Liver (tissue), 9 donors: ENCODE measurements around the gene PARP12. TPM values are rescaled to one million over a fixed set of nuclear protein-coding genes. Genes with fewer than 3 reads are reported as not detected.

Source experiments
- DNase-seq: peaks from one replicate; pipeline ENCODE4 v3.0.0-alpha.2; 2017; ENCODE audit warnings: low spot score
- H3K27ac ChIP-seq, 2 donors: one replicate each; pipeline ENCODE4 v1.7.0; 2013; ENCODE audit warnings: inconsistent platforms in 2 of 2, low read length in 2 of 2, control low read depth in 1 of 2, low read depth in 1 of 2, mild to moderate bottlenecking in 1 of 2
- H3K27me3 ChIP-seq, 4 donors: one replicate each; pipeline versions ENCODE4 v1.6.1 to v1.7.0; 2013; ENCODE audit warnings: low read length in 3 of 4, inconsistent platforms in 1 of 4, mild to moderate bottlenecking in 1 of 4, moderate library complexity in 1 of 4; ENCODE audit not compliant: control insufficient read depth in 4 of 4, insufficient read depth in 4 of 4
- H3K36me3 ChIP-seq, 4 donors: one replicate each; pipeline versions ENCODE4 v1.6.1 to v1.7.0; 2013; ENCODE audit warnings: low read length in 3 of 4, mild to moderate bottlenecking in 3 of 4, low read depth in 1 of 4, moderate library complexity in 1 of 4; ENCODE audit not compliant: control insufficient read depth in 4 of 4, insufficient read depth in 3 of 4
- H3K4me1 ChIP-seq, 4 donors: one replicate each; pipeline versions ENCODE4 v1.6.1 to v1.7.0; 2013; ENCODE audit warnings: low read length in 3 of 4, mild to moderate bottlenecking in 3 of 4, moderate library complexity in 1 of 4; ENCODE audit not compliant: control insufficient read depth in 4 of 4, insufficient read depth in 4 of 4
- H3K4me3 ChIP-seq, 3 donors: one replicate each; pipeline versions ENCODE4 v1.6.1 to v1.7.0; 2013; ENCODE audit warnings: low read length in 3 of 3, control low read depth in 1 of 3, low read depth in 1 of 3, mild to moderate bottlenecking in 1 of 3
- H3K9ac ChIP-seq, 2 donors: one replicate each; pipeline ENCODE4 v1.7.0; 2013; ENCODE audit warnings: low read length in 2 of 2, mild to moderate bottlenecking in 2 of 2, moderate library complexity in 2 of 2, control low read depth in 1 of 2, low read depth in 1 of 2
- H3K9me3 ChIP-seq, 4 donors: one replicate each; pipeline versions ENCODE4 v1.6.1 to v1.7.0; 2013; ENCODE audit warnings: low read length in 3 of 4; ENCODE audit not compliant: control insufficient read depth in 4 of 4
- EGR1 ChIP-seq, 2 donors: IDR thresholded peaks; 2 replicates each; pipeline ENCODE4 v1.6.1; 2016 to 2018; ENCODE audit warnings: antibody characterized with exemption in 2 of 2, low read depth in 2 of 2
- FOXA1 ChIP-seq: IDR thresholded peaks from 2 replicates; pipeline ENCODE4 v1.6.1; 2016; ENCODE audit warnings: antibody characterized with exemption
- FOXA2 ChIP-seq: IDR thresholded peaks from 2 replicates; pipeline ENCODE4 v1.6.1; 2016; ENCODE audit warnings: antibody characterized with exemption
- GABPA ChIP-seq, 2 donors: IDR thresholded peaks in 1 of 2; conservative IDR thresholded peaks in 1 of 2; 2 replicates each; pipeline ENCODE4 v1.6.1; 2016; ENCODE audit warnings: antibody characterized with exemption in 2 of 2, mild to moderate bottlenecking in 1 of 2, moderate library complexity in 1 of 2
- HNF4A ChIP-seq, 2 donors: conservative IDR thresholded peaks; 2 replicates each; pipeline ENCODE4 v1.6.1; 2016; ENCODE audit warnings: antibody characterized with exemption in 2 of 2, mild to moderate bottlenecking in 2 of 2
- HNF4G ChIP-seq: IDR thresholded peaks from 2 replicates; pipeline ENCODE4 v1.6.1; 2016; ENCODE audit warnings: antibody characterized with exemption
- JUND ChIP-seq, 2 donors: IDR thresholded peaks; 2 replicates each; pipeline ENCODE4 v1.6.1; 2016; ENCODE audit warnings: antibody characterized with exemption in 2 of 2
- NR2F2 ChIP-seq: IDR thresholded peaks from 2 replicates; pipeline ENCODE4 v1.6.1; 2016; ENCODE audit warnings: antibody characterized with exemption
- RAD21 ChIP-seq, 2 donors: IDR thresholded peaks; 2 replicates each; pipeline ENCODE4 v1.6.1; 2016; ENCODE audit warnings: antibody characterized with exemption in 2 of 2, mild to moderate bottlenecking in 2 of 2
- RXRA ChIP-seq, 2 donors: IDR thresholded peaks; 2 replicates each; pipeline ENCODE4 v1.6.1; 2017 to 2018; ENCODE audit warnings: antibody characterized with exemption in 2 of 2, mild to moderate bottlenecking in 1 of 2
- SP1 ChIP-seq: IDR thresholded peaks from 2 replicates; pipeline ENCODE4 v1.6.1; 2018; ENCODE audit warnings: antibody characterized with exemption, mild to moderate bottlenecking
- TAF1 ChIP-seq: conservative IDR thresholded peaks from 2 replicates; pipeline ENCODE4 v1.6.1; 2016; ENCODE audit warnings: antibody characterized with exemption, mild to moderate bottlenecking
- YY1 ChIP-seq: IDR thresholded peaks from 2 replicates; pipeline ENCODE4 v1.6.1; 2016; ENCODE audit warnings: antibody characterized with exemption, mild to moderate bottlenecking
- WGBS: extraction: QIAGEN DNeasy Blood & Tissue Kit; methylation state at CpG from one replicate; pipeline ENCODE4 v1.1.7; 2013; 5-methylcytosine and 5-hydroxymethylcytosine counted together
- polyA plus RNA-seq, 2 donors: library from polyadenylated mRNA; stranded (reverse) in 1 of 2; unstranded in 1 of 2; fragments of 200-250 nt in 1 of 2; fragments of >200 nt in 1 of 2; fragmentation: Nextera tagmentation in 1 of 2; extraction: Ambion mirVana in 1 of 2; gene quantifications; one replicate each; pipeline versions ENCODE4 v1.2.1 to v1.2.3, GENCODE V29; 2013 to 2015
- total RNA-seq, 2 donors: library from RNA; depleted of rRNA; stranded (reverse); fragments of >200 nt; gene quantifications; one replicate each; pipeline ENCODE4 v1.2.3, GENCODE V29; 2014
- TF ChIP-seq, protein P1 (sequence below): IDR thresholded peaks from 2 replicates; pipeline ENCODE4 v1.6.1; 2016; ENCODE audit warnings: antibody characterized with exemption
- TF ChIP-seq, protein P2 (sequence below): IDR thresholded peaks from 2 replicates; pipeline ENCODE4 v1.6.1; 2016; ENCODE audit warnings: antibody characterized with exemption
- TF ChIP-seq, protein P3 (sequence below): fragments of 150-350 bp; IDR thresholded peaks from 2 replicates; pipeline ENCODE4 v1.5.1; 2017; ENCODE audit warnings: improper control_type of control experiment, low read depth, low read length; ENCODE audit not compliant: missing input control
- TF ChIP-seq, protein P4 (sequence below): IDR thresholded peaks from 2 replicates; pipeline ENCODE4 v1.6.1; 2016; ENCODE audit warnings: antibody characterized with exemption, mild to moderate bottlenecking
- TF ChIP-seq, protein P5 (sequence below): IDR thresholded peaks from 2 replicates; pipeline ENCODE4 v1.6.1; 2016; ENCODE audit warnings: antibody characterized with exemption
- donor health status: healthy.
- donor health status: healthy.
- donor health status: healthy.
- donor health status: healthy.
- donor health status: healthy.

PARP12 gene
- total and polyA plus RNA-seq, 4 donors: 13.3 to 32.7 (median 19.8) TPM

DNA sequence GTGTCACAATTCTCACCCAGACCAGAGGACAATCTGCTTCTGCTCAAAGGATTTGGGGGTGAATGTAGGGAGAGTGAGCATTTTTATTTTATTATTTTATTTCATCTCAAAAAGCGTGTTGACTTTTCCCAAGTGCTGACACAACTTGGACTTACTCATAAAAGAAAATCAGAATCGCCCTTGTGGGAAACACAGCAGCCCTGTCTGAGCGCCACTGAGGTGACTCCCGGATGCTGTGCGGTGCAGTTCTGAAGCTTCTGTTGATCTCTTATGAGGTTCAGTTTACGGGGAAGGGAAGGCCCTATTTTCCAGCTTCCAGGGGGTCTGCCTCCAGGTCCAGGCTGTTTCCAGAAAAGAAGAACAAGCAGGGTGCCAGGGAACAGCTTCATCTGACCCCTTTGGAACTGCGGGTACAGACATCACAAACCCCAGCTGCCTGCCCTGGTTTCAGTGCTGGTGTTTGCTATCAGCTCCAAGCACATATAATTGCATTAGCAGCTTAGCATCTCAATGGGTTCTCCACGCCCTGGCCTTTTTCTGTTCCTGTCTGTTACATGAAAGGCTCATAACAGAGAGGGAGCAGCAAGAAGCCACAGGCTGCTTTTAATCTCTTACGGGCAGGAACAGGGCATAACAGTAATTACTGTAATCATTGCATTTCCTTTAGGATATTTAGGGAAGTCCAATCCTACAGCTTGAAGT lies 52.4 kb downstream of the PARP12 start:
- TF ChIP-seq, protein P1, sequence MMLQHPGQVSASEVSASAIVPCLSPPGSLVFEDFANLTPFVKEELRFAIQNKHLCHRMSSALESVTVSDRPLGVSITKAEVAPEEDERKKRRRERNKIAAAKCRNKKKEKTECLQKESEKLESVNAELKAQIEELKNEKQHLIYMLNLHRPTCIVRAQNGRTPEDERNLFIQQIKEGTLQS: no peak
- no peak for TF ChIP-seq HNF4G
- no peak for TF ChIP-seq NR2F2
- TF ChIP-seq JUND (IDR thresholded peaks at IDR 0.05): no peak
- TF ChIP-seq, protein P2, sequence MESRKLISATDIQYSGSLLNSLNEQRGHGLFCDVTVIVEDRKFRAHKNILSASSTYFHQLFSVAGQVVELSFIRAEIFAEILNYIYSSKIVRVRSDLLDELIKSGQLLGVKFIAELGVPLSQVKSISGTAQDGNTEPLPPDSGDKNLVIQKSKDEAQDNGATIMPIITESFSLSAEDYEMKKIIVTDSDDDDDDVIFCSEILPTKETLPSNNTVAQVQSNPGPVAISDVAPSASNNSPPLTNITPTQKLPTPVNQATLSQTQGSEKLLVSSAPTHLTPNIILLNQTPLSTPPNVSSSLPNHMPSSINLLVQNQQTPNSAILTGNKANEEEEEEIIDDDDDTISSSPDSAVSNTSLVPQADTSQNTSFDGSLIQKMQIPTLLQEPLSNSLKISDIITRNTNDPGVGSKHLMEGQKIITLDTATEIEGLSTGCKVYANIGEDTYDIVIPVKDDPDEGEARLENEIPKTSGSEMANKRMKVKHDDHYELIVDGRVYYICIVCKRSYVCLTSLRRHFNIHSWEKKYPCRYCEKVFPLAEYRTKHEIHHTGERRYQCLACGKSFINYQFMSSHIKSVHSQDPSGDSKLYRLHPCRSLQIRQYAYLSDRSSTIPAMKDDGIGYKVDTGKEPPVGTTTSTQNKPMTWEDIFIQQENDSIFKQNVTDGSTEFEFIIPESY: no peak
- TF ChIP-seq GABPA (IDR thresholded peaks at IDR 0.05 in 1 of 2, conservative IDR thresholded peaks at IDR 0.05 in 1 of 2): no peak
- TF ChIP-seq, protein P3, sequence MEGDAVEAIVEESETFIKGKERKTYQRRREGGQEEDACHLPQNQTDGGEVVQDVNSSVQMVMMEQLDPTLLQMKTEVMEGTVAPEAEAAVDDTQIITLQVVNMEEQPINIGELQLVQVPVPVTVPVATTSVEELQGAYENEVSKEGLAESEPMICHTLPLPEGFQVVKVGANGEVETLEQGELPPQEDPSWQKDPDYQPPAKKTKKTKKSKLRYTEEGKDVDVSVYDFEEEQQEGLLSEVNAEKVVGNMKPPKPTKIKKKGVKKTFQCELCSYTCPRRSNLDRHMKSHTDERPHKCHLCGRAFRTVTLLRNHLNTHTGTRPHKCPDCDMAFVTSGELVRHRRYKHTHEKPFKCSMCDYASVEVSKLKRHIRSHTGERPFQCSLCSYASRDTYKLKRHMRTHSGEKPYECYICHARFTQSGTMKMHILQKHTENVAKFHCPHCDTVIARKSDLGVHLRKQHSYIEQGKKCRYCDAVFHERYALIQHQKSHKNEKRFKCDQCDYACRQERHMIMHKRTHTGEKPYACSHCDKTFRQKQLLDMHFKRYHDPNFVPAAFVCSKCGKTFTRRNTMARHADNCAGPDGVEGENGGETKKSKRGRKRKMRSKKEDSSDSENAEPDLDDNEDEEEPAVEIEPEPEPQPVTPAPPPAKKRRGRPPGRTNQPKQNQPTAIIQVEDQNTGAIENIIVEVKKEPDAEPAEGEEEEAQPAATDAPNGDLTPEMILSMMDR: no peak
- no peak for TF ChIP-seq SP1
- no peak for TF ChIP-seq FOXA1
- TF ChIP-seq RXRA (IDR thresholded peaks at IDR 0.05): no peak
- no peak for TF ChIP-seq TAF1
- TF ChIP-seq EGR1 (IDR thresholded peaks at IDR 0.05; ENCODE audit: low read depth in 2 of 2): no peak
- TF ChIP-seq YY1: no peak
- no peak for TF ChIP-seq RAD21 (IDR thresholded peaks at IDR 0.05)
- TF ChIP-seq, protein P4, sequence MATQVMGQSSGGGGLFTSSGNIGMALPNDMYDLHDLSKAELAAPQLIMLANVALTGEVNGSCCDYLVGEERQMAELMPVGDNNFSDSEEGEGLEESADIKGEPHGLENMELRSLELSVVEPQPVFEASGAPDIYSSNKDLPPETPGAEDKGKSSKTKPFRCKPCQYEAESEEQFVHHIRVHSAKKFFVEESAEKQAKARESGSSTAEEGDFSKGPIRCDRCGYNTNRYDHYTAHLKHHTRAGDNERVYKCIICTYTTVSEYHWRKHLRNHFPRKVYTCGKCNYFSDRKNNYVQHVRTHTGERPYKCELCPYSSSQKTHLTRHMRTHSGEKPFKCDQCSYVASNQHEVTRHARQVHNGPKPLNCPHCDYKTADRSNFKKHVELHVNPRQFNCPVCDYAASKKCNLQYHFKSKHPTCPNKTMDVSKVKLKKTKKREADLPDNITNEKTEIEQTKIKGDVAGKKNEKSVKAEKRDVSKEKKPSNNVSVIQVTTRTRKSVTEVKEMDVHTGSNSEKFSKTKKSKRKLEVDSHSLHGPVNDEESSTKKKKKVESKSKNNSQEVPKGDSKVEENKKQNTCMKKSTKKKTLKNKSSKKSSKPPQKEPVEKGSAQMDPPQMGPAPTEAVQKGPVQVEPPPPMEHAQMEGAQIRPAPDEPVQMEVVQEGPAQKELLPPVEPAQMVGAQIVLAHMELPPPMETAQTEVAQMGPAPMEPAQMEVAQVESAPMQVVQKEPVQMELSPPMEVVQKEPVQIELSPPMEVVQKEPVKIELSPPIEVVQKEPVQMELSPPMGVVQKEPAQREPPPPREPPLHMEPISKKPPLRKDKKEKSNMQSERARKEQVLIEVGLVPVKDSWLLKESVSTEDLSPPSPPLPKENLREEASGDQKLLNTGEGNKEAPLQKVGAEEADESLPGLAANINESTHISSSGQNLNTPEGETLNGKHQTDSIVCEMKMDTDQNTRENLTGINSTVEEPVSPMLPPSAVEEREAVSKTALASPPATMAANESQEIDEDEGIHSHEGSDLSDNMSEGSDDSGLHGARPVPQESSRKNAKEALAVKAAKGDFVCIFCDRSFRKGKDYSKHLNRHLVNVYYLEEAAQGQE: no peak
- no peak for TF ChIP-seq FOXA2
- H3K9ac ChIP-seq: no peak overlapping the region
- no peaks in the 10 kb centered on the region for H3K9me3 ChIP-seq
- no peak overlapping the region for H3K4me3 ChIP-seq
- H3K27me3 ChIP-seq: no peaks in the 10 kb centered on the region
- WGBS: 94% methylated on average over 9 of the region's 9 CpGs
- no peak for DNase-seq
- H3K36me3 ChIP-seq: no peaks in the 10 kb centered on the region
- no peak overlapping the region for H3K27ac ChIP-seq
- peaks cover 3 to 8% (median 6%) of the 10 kb centered on the region in 4 donors for H3K4me1 ChIP-seq

DNA sequence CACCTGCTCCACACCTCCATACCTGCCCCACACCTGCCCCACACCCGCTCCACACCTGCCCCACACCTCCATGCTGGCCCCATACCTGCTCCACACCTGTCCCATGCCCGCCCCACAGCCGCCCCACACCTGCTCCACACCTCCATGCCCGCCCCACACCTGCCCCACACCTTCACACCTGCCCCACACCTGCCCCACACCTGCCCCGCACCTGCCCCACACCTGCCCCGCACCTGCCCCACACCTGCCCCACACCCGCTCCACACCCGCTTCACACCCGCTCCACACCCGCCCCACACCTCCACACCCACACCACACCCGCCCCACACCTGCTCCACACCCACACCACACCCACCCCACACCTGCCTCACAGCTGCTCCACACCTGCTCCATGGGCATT lies 53.0 kb downstream of the PARP12 start:
- WGBS: 93% methylated on average over 11 of the region's 11 CpGs
- Histone ChIP-seq H3K27ac (no peak overlapping the region), H3K4me1 (peaks cover 3 to 8% (median 6%) of the 10 kb centered on the region in 4 donors), H3K27me3 (no peaks in the 10 kb centered on the region), H3K4me3 (no peak overlapping the region), H3K9ac (no peak overlapping the region), H3K36me3 (no peaks in the 10 kb centered on the region), H3K9me3 (no peaks in the 10 kb centered on the region)
- TF ChIP-seq SP1 (no peak), EGR1 (IDR thresholded peaks at IDR 0.05; ENCODE audit: low read depth in 2 of 2) (no peak), RAD21 (IDR thresholded peaks at IDR 0.05) (no peak), JUND (IDR thresholded peaks at IDR 0.05) (no peak), HNF4A (conservative IDR thresholded peaks at IDR 0.05) (no peak), HNF4G (no peak), NR2F2 (no peak), YY1 (no peak)
- TF ChIP-seq, protein P1: no peak
- TF ChIP-seq, protein P3: no peak
- TF ChIP-seq, protein P5, sequence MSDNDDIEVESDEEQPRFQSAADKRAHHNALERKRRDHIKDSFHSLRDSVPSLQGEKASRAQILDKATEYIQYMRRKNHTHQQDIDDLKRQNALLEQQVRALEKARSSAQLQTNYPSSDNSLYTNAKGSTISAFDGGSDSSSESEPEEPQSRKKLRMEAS: no peak
- TF ChIP-seq, protein P2: no peak
- DNase-seq: no peak
